DMS79 (cell line): ENCODE results near the gene RTP4.

Experiments
- DNase-seq: peaks from one replicate; lab custom pipeline; 2025; lab: John Stamatoyannopoulos, UW

RTP4 gene, protein sequence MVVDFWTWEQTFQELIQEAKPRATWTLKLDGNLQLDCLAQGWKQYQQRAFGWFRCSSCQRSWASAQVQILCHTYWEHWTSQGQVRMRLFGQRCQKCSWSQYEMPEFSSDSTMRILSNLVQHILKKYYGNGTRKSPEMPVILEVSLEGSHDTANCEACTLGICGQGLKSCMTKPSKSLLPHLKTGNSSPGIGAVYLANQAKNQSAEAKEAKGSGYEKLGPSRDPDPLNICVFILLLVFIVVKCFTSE

GRCh38 chr3:187368251-187369088 is at the start of gene RTP4:
Gene RTP4, plus strand, starts transcription at chr3:187368385. Its CDS starts 57 bp downstream, at chr3:187368442.
- peak; percentile 55 for DNase-seq

DNA sequence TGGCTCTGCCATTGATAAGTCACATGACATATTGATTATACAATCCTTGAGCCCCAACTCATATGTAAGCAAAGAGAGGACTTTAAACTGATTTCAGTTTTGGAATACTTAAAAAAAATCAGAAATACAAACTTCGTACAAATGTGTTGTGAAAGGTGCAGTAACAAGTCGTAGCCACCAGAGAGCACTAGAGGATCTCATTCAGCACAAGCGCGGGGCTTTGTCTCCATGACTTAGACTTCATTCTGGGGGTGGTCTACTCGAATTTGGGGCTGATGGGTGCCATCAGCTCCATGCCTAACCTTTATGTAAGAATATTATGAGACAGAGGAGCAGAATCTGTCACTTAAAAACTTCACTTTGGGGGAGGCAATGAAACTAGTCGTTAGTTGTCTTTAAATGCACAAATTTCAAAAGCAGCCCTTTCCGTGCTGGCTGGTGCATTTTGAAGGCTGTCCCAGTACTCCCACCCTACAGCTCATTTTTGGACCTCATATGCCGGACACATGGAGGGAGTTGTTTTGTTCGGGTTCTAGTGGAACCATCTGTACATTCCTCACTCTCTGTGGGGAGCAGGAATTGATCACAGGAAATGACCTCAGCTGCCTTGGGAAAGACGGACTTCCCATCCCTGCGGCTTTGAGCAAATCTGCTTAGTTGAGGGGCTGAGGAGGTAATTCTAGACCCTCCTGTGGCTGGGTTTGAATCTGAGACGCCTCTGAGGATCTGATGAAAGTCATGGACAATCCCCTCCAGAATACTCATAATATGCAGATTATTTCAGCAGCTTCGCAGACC is 49.2 kb upstream of the RTP4 start:
- peak; percentile 21 for DNase-seq

- peak; percentile 18 for DNase-seq
Observed at GRCh38 chr3:187319699-187320302, 48.4 kb upstream of the RTP4 start.

DNA sequence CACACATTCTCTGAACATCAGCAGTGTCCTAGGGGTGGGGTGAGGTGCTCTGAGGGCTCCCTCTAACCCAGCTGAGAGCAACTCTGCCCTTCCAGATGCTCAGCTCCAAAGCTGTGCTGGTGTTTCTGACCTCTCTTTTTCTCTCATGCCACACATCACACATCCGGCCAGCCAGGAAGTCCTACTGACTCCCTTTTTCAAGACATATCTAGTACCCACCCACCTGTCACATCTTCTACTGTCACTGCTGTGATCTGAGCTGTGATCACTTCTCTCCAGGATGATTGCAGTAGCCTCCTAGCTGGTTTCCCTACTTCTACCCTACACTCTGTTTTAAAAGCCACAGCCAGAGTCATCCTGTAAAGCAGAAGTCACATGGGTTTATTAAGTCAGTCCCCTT is 46.4 kb upstream of the RTP4 start:
- no peak for DNase-seq

- DNase-seq: no peak
Observed at GRCh38 chr3:187322291-187322690, 45.9 kb upstream of the RTP4 start.

DNA sequence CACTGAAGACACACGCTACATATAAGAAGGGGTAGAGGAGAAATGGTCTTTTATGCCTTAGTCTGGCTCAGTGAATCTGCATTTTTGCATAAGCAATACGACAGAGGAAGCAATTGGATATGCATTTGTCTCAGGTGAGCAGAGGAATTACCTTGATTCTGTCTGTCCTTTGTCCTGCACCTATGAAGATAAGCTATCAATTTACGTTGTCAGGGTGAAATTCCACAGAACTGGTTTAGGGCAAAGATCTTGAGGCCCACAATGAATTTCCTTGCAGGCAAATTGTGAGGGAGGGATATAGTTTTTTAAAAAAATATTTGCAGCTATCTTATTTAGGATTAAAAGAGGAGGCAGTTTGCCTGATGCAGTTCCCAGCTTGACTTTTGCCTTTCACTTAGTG is 45.1 kb upstream of the RTP4 start:
- DNase-seq: no peak

GRCh38 chr3:187325632-187326031 is 42.6 kb upstream of the RTP4 start:
- DNase-seq: no peak

DNA sequence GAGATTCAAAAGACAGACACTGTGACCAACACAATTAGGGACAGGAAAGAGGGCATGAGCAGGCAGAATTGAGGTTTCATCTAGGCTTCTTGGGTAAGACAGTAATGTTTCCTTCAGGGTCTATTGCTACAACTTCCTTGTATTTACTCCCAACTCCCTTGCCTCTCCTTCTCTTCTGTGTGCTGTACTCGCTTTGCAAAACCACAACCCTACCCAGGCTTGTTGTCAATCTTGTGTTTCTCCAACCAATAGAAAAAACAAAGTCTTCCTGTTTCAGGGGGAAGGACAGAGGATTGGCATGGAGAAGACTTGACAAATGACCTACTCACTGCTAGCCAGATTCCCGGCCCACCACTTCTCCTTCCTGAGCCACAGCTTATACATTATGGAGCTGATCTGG is 40.3 kb upstream of the RTP4 start:
- no peak for DNase-seq

DNA sequence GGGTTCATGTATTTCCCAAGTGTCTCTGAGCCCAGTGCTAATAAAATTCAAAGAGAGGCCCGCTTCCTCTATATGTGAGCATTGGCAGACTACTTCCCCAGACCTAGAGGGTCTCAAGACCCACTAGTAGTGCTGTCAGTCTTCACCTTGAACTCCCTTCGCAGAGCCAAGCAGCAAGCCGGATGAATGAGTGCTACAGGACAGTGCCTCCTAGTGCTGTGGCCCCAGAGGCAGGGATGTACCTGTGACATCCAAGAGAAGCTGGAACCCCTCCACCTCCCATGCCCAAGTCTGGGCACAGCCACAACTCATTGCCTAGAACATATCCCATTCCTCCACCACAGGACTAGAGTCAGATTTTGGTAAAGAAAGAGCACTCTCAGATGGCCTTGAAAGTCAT is 39.5 kb upstream of the RTP4 start:
- no peak for DNase-seq

DNA sequence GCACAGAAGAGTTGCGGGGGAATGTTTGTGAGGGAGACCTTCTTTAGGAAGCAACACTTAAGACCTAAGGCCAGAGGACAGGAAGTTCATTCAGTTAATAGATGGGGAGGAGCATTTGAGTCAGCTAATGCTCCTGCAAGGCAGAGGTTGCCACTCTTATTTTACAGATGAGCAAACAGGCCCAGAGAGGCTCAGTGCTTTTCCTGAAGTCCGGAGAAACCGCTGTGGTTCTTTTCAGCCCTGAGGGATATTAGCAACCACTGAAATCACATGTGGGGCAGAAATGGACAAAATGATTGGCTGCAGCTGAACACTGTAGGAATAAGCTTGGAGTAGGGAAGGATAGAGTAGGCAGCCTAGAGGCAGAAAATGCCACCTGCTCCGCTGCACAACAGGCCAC is 33.3 kb upstream of the RTP4 start:
- DNase-seq: no peak

GRCh38 chr3:187336322-187336721 is 31.9 kb upstream of the RTP4 start:
- DNase-seq: no peak

DNA sequence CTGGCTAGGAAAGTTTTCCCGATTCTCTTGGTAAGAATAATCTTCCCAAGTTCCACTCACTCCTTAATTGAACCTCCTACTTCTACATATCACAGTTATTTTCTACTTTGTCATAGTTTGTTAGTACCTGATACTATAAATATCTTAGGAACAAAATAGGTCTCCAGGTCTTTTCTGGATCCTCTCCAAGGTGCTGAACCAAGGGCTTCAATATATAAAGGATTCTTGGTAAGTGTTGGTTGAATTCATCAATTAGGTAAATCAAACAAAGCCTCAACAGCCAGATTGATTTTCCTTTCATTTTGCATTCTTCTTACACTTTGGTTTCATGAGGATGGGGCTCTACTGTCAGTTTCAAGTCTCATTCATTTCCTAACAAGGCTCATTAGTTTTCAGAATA is 27.6 kb upstream of the RTP4 start:
- DNase-seq: no peak

- no peak for DNase-seq
Observed at GRCh38 chr3:187342255-187342654, 25.9 kb upstream of the RTP4 start.

- no peak for DNase-seq
Observed at GRCh38 chr3:187343670-187344069, 24.5 kb upstream of the RTP4 start.

DNA sequence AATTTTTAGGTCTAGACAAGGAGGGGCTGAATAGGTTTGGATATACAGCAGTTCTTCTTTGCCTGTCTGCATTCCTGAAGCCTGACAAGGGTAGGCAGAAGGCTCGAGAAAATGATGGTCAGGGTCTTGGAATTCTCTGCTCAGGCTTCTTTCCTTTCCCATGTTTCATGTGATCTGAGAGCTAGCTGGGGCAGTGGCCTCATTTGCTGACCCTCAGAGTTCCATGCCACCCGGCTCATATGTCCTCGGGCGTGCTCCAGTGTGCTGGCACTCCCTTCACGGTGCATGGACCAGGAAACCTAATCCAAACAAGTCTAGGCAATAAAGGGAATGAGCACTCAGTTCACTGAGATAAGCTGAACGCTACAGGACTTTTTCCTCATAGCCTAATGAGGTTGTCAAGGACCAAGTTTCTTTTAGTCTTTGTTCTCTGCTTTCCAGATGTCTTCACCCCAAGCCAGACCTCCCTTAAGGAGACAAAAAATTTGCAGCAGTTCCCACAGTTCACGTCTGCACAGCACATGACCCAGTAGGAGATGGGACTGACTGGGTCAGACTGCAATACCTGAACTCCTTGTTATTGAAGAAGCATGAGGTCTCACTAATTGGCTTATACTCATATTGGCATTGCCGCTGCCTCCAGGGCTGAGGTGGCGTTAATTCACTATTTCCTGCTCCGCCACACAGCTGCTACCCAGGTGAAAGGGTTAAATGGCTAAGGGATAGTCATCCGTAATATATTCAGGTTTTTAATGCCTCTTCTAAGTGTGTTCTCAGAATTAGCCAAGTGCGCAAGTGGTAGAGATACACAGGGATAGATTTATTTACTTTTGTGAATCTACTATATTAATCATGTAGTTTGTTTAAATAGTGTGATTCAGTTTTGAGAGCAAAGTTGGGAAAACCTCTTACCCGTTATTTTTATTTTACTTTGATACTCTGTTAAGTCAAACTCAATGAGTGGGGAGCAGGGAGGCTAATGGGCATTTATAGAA is 15.3 kb upstream of the RTP4 start:
- DNase-seq: no peak

GRCh38 chr3:187358068-187358467 is 10.1 kb upstream of the RTP4 start:
- no peak for DNase-seq

- DNase-seq: no peak
Observed at GRCh38 chr3:187359798-187360486, 8.2 kb upstream of the RTP4 start.

GRCh38 chr3:187360596-187360995 is 7.6 kb upstream of the RTP4 start:
- peak; percentile 91 for DNase-seq

- DNase-seq: peak; percentile 26
Observed at GRCh38 chr3:187361835-187362234, 6.3 kb upstream of the RTP4 start.

DNA sequence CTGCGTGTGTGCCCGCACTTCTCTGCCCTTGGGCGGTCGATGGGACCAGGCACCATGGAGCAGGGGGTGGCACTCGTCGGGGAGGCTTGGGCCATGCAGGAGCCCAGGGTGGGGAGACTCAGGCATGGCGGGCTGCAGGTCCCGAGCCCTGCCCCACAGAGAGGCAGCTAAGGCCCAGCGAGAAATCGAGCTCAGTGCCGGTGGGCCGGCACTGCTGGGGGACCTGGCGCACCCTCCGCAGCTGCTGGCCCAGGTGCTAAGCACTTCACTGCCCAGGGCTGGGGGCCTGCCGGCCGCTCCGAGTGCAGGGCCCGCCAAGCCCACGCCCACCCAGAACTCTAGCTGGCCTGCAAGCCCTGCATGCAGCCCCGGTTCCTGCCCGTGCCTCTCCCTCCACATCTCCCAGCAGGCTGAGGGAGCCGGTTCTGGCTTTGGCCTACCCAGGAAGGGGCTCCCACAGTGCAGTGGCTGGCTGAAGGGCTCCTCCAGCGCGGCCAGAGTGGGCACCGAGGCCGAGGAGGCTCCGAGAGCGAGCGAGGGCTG is 553 bp upstream of the RTP4 start:
- no peak for DNase-seq
